Measurements from ENCODE around the gene RICTOR. TPM values are rescaled to one million over a fixed set of nuclear protein-coding genes. Genes with fewer than 3 reads are reported as not detected.

RICTOR gene
- total and polyA plus RNA-seq, 10 donors = 6.3 to 70.9 (median 58.5) TPM

GRCh38 chr5:39080168-39080567 is 6.0 kb upstream of the RICTOR start:
- Histone ChIP-seq H3K36me3 (no peaks in the 10 kb centered on the region), H3K27ac (no peak overlapping the region), H3K9me3 (peaks cover 0 to 9% (median 0%) of the 10 kb centered on the region in 8 donors), H3K4me1 (peaks cover 3 to 37% (median 26%) of the 10 kb centered on the region in 6 donors), H3K27me3 (replicated peaks in 1 of 7) (peaks cover 0 to 12% (median 0%) of the 10 kb centered on the region in 7 donors), H3K4me3 (no peak overlapping the region)
- intact Hi-C loops (cut with DNase I; ENCODE audit: low total_unique reads) = loop anchor here (10.0 kb wide), 1 partner anchor 85 kb away; no protein-coding TSS in a partner anchor
- TF ChIP-seq CTCF (IDR thresholded peaks at IDR 0.05 in 8 of 11, conservative IDR thresholded peaks at IDR 0.05 in 3 of 11) (no peak), POLR2A (IDR thresholded peaks at IDR 0.05) (no peak), POLR2AphosphoS5 (IDR thresholded peaks at IDR 0.05) (no peak)
- DNase-seq = no peak
- WGBS, 5 donors = 66 to 86% (median 74%) methylated on average over 2 of the region's 2 CpGs

GRCh38 chr5:39079147-39079546 is 4.9 kb upstream of the RICTOR start:
- TF ChIP-seq CTCF (IDR thresholded peaks at IDR 0.05 in 8 of 11, conservative IDR thresholded peaks at IDR 0.05 in 3 of 11) (no peak), POLR2A (IDR thresholded peaks at IDR 0.05) (no peak), POLR2AphosphoS5 (IDR thresholded peaks at IDR 0.05) (no peak)
- Histone ChIP-seq H3K4me3 (no peak overlapping the region), H3K4me1 (peaks cover 3 to 40% (median 26%) of the 10 kb centered on the region in 6 donors), H3K27me3 (replicated peaks in 1 of 7) (peaks cover 0 to 12% (median 0%) of the 10 kb centered on the region in 7 donors), H3K36me3 (no peaks in the 10 kb centered on the region), H3K27ac (no peak overlapping the region), H3K9me3 (peaks cover 0 to 9% (median 0%) of the 10 kb centered on the region in 8 donors)
- intact Hi-C loops (cut with DNase I; ENCODE audit: low total_unique reads) = no loop called here
- whole genome bisulfite sequencing, 5 donors = 53 to 89% (median 85%) methylated on average over 2 of the region's 2 CpGs
- DNase-seq = no peak

DNA sequence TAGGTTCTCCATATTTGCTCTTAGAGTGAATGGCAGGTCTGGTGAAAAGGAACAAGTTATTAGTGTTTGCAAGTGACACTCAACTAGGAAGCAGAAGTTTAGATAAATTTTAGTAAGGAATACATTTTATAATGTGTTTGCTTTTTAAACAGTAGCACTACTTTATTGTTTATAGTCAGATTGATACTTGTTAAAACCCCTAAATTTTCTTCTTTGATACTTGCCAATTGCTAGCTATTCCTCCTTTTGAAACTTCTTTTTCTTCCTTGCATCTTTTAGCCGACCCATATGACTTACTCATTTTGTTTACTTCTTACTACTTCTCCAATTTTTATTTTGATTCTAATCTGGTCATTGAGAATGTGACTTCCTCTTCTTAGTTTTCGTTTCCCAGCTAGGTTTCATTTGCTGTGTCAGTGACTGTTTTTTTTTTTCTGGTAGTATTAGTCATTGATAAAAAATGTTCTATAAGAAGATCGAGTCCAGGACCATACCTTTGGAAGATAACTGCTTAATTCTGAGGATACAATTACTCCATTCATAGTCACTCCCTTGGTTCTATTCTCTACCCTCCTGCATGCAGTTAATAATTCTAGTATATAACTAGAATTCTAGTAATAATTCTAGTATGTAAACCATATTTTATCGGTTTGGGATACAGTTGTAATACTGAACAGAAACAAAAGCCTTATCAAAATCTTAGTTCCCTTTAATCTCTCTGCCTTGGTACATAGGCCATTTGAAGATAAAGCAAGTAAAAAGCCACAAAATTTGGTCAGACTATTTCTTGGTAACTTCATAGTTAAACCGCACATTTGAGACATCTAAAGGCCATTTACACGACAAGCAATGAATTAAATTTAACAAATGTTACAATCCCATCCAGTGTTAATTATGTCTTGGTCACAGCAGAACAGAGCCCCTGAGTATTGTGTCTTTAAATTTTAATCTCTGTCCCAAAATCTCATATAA is 2.8 kb upstream of the RICTOR start:
- no peak for TF ChIP-seq POLR2A (IDR thresholded peaks at IDR 0.05)
- no peak for TF ChIP-seq CTCF (IDR thresholded peaks at IDR 0.05 in 8 of 11, conservative IDR thresholded peaks at IDR 0.05 in 3 of 11)
- TF ChIP-seq POLR2AphosphoS5 (IDR thresholded peaks at IDR 0.05) = no peak
- WGBS, 5 donors = 19 to 33% (median 25%) methylated on average over 6 of the region's 6 CpGs
- H3K4me1 ChIP-seq = peaks cover 12 to 54% (median 38%) of the 10 kb centered on the region in 6 donors
- H3K27ac ChIP-seq = peak overlapping the region in 7 of 8 donors; percentile 41 to 100 (median 77)
- intact Hi-C loops (cut with DNase I; ENCODE audit: low total_unique reads) = no loop called here
- no peaks in the 10 kb centered on the region for H3K36me3 ChIP-seq
- DNase-seq = no peak
- H3K9me3 ChIP-seq = no peaks in the 10 kb centered on the region
- peaks cover 0 to 12% (median 0%) of the 10 kb centered on the region in 7 donors for H3K27me3 ChIP-seq (replicated peaks in 1 of 7)
- H3K4me3 ChIP-seq = peak overlapping the region in 1 of 8 donors; percentile 51

Measured in spleen (tissue), 11 donors.